ENCODE results near the gene MLLT3. TPM values are rescaled to one million over a fixed set of nuclear protein-coding genes. Genes with fewer than 3 reads are reported as not detected.

Gene MLLT3
- total RNA-seq, 1 donor: 17.4 TPM

DNA sequence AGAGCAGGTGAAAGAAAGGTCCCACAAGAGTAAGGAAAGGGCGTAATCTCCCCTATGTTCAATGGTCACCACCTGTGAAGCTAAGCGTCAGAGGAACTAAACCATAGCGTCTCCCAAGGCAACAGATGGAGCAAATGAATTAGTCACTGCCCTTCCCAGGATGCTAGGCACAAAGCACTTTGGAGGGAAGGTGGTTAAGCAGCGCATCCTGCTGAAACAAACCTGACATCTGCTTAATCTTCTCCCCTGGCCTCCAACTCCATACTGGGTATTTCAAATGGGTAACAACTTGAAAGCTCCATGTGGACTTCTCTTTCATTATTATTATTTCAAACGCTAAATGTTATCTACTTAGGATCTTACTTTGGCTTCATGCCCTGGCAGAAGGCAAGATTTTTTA lies 227.3 kb downstream of the MLLT3 start:
- Histone ChIP-seq H3K9me3 (ENCODE audit: low read depth, low read length) (no peaks in the 10 kb centered on the region), H2AFZ (ENCODE audit: low read length) (no peak overlapping the region), H3K27ac (ENCODE audit: low read depth, low read length) (no peak overlapping the region), H3K4me2 (ENCODE audit: insufficient read depth, low read length) (no peak overlapping the region), H3K4me3 (ENCODE audit: insufficient read depth, low read length) (no peak overlapping the region), H4K20me1 (ENCODE audit: insufficient read depth, low read length) (no peaks in the 10 kb centered on the region), H3K79me2 (ENCODE audit: insufficient read depth, low read length) (no peaks in the 10 kb centered on the region), H3K4me1 (ENCODE audit: insufficient read depth, low read length) (no peaks in the 10 kb centered on the region), H3K36me3 (ENCODE audit: insufficient read depth, low read length) (no peaks in the 10 kb centered on the region), H3K27me3 (ENCODE audit: insufficient read depth, low read length) (no peaks in the 10 kb centered on the region)
- DNase-seq (ENCODE audit: insufficient read length, low spot score, missing footprints): no peak
- TF ChIP-seq, protein P1, sequence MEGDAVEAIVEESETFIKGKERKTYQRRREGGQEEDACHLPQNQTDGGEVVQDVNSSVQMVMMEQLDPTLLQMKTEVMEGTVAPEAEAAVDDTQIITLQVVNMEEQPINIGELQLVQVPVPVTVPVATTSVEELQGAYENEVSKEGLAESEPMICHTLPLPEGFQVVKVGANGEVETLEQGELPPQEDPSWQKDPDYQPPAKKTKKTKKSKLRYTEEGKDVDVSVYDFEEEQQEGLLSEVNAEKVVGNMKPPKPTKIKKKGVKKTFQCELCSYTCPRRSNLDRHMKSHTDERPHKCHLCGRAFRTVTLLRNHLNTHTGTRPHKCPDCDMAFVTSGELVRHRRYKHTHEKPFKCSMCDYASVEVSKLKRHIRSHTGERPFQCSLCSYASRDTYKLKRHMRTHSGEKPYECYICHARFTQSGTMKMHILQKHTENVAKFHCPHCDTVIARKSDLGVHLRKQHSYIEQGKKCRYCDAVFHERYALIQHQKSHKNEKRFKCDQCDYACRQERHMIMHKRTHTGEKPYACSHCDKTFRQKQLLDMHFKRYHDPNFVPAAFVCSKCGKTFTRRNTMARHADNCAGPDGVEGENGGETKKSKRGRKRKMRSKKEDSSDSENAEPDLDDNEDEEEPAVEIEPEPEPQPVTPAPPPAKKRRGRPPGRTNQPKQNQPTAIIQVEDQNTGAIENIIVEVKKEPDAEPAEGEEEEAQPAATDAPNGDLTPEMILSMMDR (IDR thresholded peaks at IDR 0.05; ENCODE audit: extremely low read depth, low read depth, low read length): no peak

DNA sequence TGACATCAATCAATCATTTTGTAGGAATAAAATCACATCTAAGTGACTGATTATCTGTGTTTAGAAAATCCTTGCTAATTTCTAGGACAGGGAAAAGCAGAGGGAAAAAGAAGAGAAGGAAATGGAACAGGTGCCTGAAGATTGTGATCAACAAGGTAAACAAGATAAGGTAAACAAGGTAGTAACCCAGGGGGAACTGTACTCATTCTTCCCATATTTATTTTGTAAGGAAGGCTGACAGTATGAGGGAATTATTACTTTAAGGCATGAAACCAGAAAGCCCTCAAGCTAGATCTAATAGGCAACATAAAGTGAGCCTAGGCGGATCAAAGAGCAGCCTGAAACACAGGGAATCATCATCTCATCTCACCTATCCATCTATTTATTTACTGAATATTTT lies 231.1 kb downstream of the MLLT3 start:
- Histone ChIP-seq H3K4me2 (ENCODE audit: insufficient read depth, low read length) (no peak overlapping the region), H3K27me3 (ENCODE audit: insufficient read depth, low read length) (no peaks in the 10 kb centered on the region), H2AFZ (ENCODE audit: low read length) (no peak overlapping the region), H3K36me3 (ENCODE audit: insufficient read depth, low read length) (no peaks in the 10 kb centered on the region), H3K9me3 (ENCODE audit: low read depth, low read length) (no peaks in the 10 kb centered on the region), H3K79me2 (ENCODE audit: insufficient read depth, low read length) (no peaks in the 10 kb centered on the region), H3K4me1 (ENCODE audit: insufficient read depth, low read length) (no peaks in the 10 kb centered on the region), H4K20me1 (ENCODE audit: insufficient read depth, low read length) (no peaks in the 10 kb centered on the region), H3K27ac (ENCODE audit: low read depth, low read length) (no peak overlapping the region), H3K4me3 (ENCODE audit: insufficient read depth, low read length) (no peak overlapping the region)
- no peak for DNase-seq (ENCODE audit: insufficient read length, low spot score, missing footprints)
- TF ChIP-seq, protein P1 (IDR thresholded peaks at IDR 0.05; ENCODE audit: extremely low read depth, low read depth, low read length): no peak

DNA sequence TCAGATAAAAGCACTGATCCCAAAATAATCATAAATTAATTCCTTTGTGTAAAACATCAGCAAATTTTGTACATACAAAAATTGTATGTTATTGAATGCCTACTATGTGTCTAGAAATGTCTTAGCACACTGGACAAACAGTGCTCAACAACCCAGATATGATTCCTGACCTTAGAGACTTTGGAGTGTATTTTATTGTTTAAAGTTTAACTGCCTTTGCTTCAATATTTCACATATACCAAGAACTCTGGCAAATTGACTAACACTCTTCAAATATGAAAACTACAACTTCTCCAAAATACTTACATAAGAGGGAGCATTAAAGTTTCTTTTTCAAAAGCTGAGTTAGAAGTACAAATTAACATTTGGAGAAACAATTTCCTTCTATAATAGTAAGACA lies 231.9 kb downstream of the MLLT3 start:
- H2AFZ ChIP-seq (ENCODE audit: low read length): no peak overlapping the region
- H3K9me3 ChIP-seq (ENCODE audit: low read depth, low read length): no peaks in the 10 kb centered on the region
- H3K4me1 ChIP-seq (ENCODE audit: insufficient read depth, low read length): no peaks in the 10 kb centered on the region
- no peak overlapping the region for H3K27ac ChIP-seq (ENCODE audit: low read depth, low read length)
- H3K27me3 ChIP-seq (ENCODE audit: insufficient read depth, low read length): no peaks in the 10 kb centered on the region
- H4K20me1 ChIP-seq (ENCODE audit: insufficient read depth, low read length): no peaks in the 10 kb centered on the region
- no peak for DNase-seq (ENCODE audit: insufficient read length, low spot score, missing footprints)
- TF ChIP-seq, protein P1 (IDR thresholded peaks at IDR 0.05; ENCODE audit: extremely low read depth, low read depth, low read length): no peak
- no peak overlapping the region for H3K4me3 ChIP-seq (ENCODE audit: insufficient read depth, low read length)
- no peaks in the 10 kb centered on the region for H3K36me3 ChIP-seq (ENCODE audit: insufficient read depth, low read length)
- no peak overlapping the region for H3K4me2 ChIP-seq (ENCODE audit: insufficient read depth, low read length)
- no peaks in the 10 kb centered on the region for H3K79me2 ChIP-seq (ENCODE audit: insufficient read depth, low read length)

DNA sequence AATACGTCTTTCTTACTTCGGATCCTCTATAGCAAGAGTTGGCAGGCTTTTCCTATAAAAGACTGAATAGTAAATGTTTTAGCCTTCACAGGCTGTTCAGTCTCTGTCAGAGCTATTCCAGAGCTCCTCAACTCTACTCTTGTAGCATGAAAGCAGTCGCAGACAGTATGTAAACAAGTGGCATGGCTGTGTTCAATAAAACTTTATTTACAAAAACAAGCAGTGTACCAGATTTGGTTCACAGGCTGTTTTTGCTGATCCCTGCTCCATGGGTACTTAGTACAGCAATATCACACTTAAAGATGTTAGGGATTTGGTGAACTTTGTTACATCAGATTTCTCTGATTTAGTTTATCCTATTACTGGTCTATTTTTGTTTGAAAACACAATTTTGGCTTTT lies 235.2 kb downstream of the MLLT3 start:
- H3K9me3 ChIP-seq (ENCODE audit: low read depth, low read length): no peaks in the 10 kb centered on the region
- H3K79me2 ChIP-seq (ENCODE audit: insufficient read depth, low read length): no peaks in the 10 kb centered on the region
- H3K27me3 ChIP-seq (ENCODE audit: insufficient read depth, low read length): no peaks in the 10 kb centered on the region
- no peak overlapping the region for H3K4me2 ChIP-seq (ENCODE audit: insufficient read depth, low read length)
- no peaks in the 10 kb centered on the region for H4K20me1 ChIP-seq (ENCODE audit: insufficient read depth, low read length)
- H3K4me3 ChIP-seq (ENCODE audit: insufficient read depth, low read length): no peak overlapping the region
- TF ChIP-seq, protein P1 (IDR thresholded peaks at IDR 0.05; ENCODE audit: extremely low read depth, low read depth, low read length): no peak
- H3K27ac ChIP-seq (ENCODE audit: low read depth, low read length): no peak overlapping the region
- no peaks in the 10 kb centered on the region for H3K36me3 ChIP-seq (ENCODE audit: insufficient read depth, low read length)
- H2AFZ ChIP-seq (ENCODE audit: low read length): no peak overlapping the region
- DNase-seq (ENCODE audit: insufficient read length, low spot score, missing footprints): no peak
- H3K4me1 ChIP-seq (ENCODE audit: insufficient read depth, low read length): no peaks in the 10 kb centered on the region

Data from osteoblast (primary cell).